Activated CD4-positive, alpha-beta T cell treated with anti-CD3 and anti-CD28 coated beads, Interleukin-2, Interleukin-4, amounts not matched to agents 100 ng/mL and 50 ng/mL, durations not matched to agents 16 hours and 8 hours (primary cell): ENCODE measurements around the gene CHST15.
A peak's percentile ranks its signal among the peaks of the same experiment; 100 is the strongest.
"Not testable (repeated sequence)": the region's sequence is repeated elsewhere in the genome, so short reads cannot be mapped to it uniquely, and the experiment has no call there.

Experiments
- DNase-seq: peaks from one replicate; pipeline ENCODE4 v3.0.0-alpha.2; 2020; ENCODE audit warnings: low spot score

CHST15 gene

GRCh38 chr10:124044143-124044862 lies 49.1 kb downstream of the CHST15 start:
- no peak for DNase-seq

- DNase-seq = no peak
These were observed 49.9 kb downstream of the CHST15 start for GRCh38 chr10:124043310-124044142.

GRCh38 chr10:124042656-124043309 lies 50.6 kb downstream of the CHST15 start:
- DNase-seq = no peak

GRCh38 chr10:124041675-124042445 lies 51.5 kb downstream of the CHST15 start:
- DNase-seq = no peak

- DNase-seq = no peak
These were observed 52.8 kb downstream of the CHST15 start for GRCh38 chr10:124040451-124041188.

- no peak for DNase-seq
These were observed 53.9 kb downstream of the CHST15 start for GRCh38 chr10:124039483-124040013.

GRCh38 chr10:124037784-124038183 lies 55.6 kb downstream of the CHST15 start:
- no peak for DNase-seq

- DNase-seq = no peak
These were observed 56.1 kb downstream of the CHST15 start for GRCh38 chr10:124037286-124037685.

GRCh38 chr10:124036746-124037145 lies 56.7 kb downstream of the CHST15 start:
- DNase-seq = no peak

GRCh38 chr10:124035928-124036558 lies 57.4 kb downstream of the CHST15 start:
- peak; percentile 19 for DNase-seq

GRCh38 chr10:124035306-124035927 lies 58.0 kb downstream of the CHST15 start:
- DNase-seq = no peak

- not testable (repeated sequence) for DNase-seq
These were observed 58.7 kb downstream of the CHST15 start for GRCh38 chr10:124034576-124035305.

- DNase-seq = no peak
These were observed 59.5 kb downstream of the CHST15 start for GRCh38 chr10:124033887-124034218.

- peak; percentile 2 for DNase-seq
These were observed 60.2 kb downstream of the CHST15 start for GRCh38 chr10:124032971-124033886.

- no peak for DNase-seq
These were observed 61.1 kb downstream of the CHST15 start for GRCh38 chr10:124032087-124032935.

GRCh38 chr10:124030492-124031110 lies 62.8 kb downstream of the CHST15 start:
- no peak for DNase-seq

GRCh38 chr10:124030061-124030460 lies 63.3 kb downstream of the CHST15 start:
- DNase-seq = no peak
